Brain pericyte (primary cell): ENCODE data around the gene AVL9.
"Not testable (repeated sequence)": the region's sequence is repeated elsewhere in the genome, so short reads cannot be mapped to it uniquely, and the experiment has no call there.

Experiments used
- DNase-seq: peaks from one replicate; pipeline ENCODE4 v3.0.0-alpha.2; 2012; ENCODE audit warnings: low read depth, low spot score

AVL9 gene

GRCh38 chr7:32496052-32496813 is 944 bp downstream of the AVL9 start:
- no peak for DNase-seq

GRCh38 chr7:32499755-32500154 is 4.5 kb downstream of the AVL9 start:
- not testable (repeated sequence) for DNase-seq

- not testable (repeated sequence) for DNase-seq
Observed at GRCh38 chr7:32500216-32500615, 4.9 kb downstream of the AVL9 start.

- no peak for DNase-seq
Observed at GRCh38 chr7:32500922-32501341, 5.6 kb downstream of the AVL9 start.

GRCh38 chr7:32501522-32501921 is 6.2 kb downstream of the AVL9 start:
- no peak for DNase-seq

- DNase-seq: no peak
Observed at GRCh38 chr7:32502728-32503127, 7.4 kb downstream of the AVL9 start.

GRCh38 chr7:32506266-32507054 is 11.2 kb downstream of the AVL9 start:
- no peak for DNase-seq

GRCh38 chr7:32507414-32507813 is 12.1 kb downstream of the AVL9 start:
- DNase-seq: no peak

GRCh38 chr7:32511791-32512190 is 16.5 kb downstream of the AVL9 start:
- no peak for DNase-seq

- DNase-seq: no peak
Observed at GRCh38 chr7:32513210-32513609, 17.9 kb downstream of the AVL9 start.

GRCh38 chr7:32515890-32516550 is 20.7 kb downstream of the AVL9 start:
- no peak for DNase-seq

- DNase-seq: no peak
Observed at GRCh38 chr7:32516551-32517100, 21.3 kb downstream of the AVL9 start.

- no peak for DNase-seq
Observed at GRCh38 chr7:32518534-32519140, 23.3 kb downstream of the AVL9 start.

- DNase-seq: no peak
Observed at GRCh38 chr7:32519763-32520162, 24.5 kb downstream of the AVL9 start.

GRCh38 chr7:32522746-32523530 is 27.6 kb downstream of the AVL9 start:
- no peak for DNase-seq

GRCh38 chr7:32524631-32525030 is 29.3 kb downstream of the AVL9 start:
- no peak for DNase-seq

- DNase-seq: no peak
Observed at GRCh38 chr7:32525839-32526238, 30.6 kb downstream of the AVL9 start.

GRCh38 chr7:32531402-32531801 is 36.1 kb downstream of the AVL9 start:
- DNase-seq: no peak

GRCh38 chr7:32532086-32532485 is 36.8 kb downstream of the AVL9 start:
- no peak for DNase-seq

GRCh38 chr7:32532716-32533115 is 37.4 kb downstream of the AVL9 start:
- DNase-seq: no peak
